K562 (cell line): Measurements from ENCODE around the gene IFFO2.

Experiments
- DPF2 ChIP-seq: fragments of 450-650 bp; IDR thresholded peaks from 2 replicates; pipeline ENCODE4 v1.6.1; 2016
- RFX5 ChIP-seq: IDR thresholded peaks from 2 replicates; pipeline ENCODE4 v1.6.1; 2011; ENCODE audit warnings: low read depth, mild to moderate bottlenecking, improper control_type of control experiment, low read length
- ZNF512 ChIP-seq: IDR thresholded peaks from 2 replicates; pipeline ENCODE4 v1.6.1; 2016; ENCODE audit warnings: missing genetic modification characterization, missing compliant biosample characterization

GRCh38 chr1:18951818-18952391, 4.6 kb downstream of the IFFO2 start:
- TF ChIP-seq DPF2 (no peak), ZNF512 (no peak), RFX5 (no peak)
